NCI-H2029 treated with DMSO at 0.1 percent for 48 hours (cell line): ENCODE data around the gene CACNG4.

Experiments
- DNase-seq: peaks from one replicate; lab custom pipeline; 2025; lab: John Stamatoyannopoulos, UW

The CACNG4 gene

GRCh38 chr17:66963909-66964771, at the start of gene CACNG4:
TSS of gene CACNG4 (plus strand) at chr17:66964707. CDS start at chr17:66964912, 205 bp downstream.
- no peak for DNase-seq

- DNase-seq = no peak
These were observed 49.3 kb upstream of the CACNG4 start for GRCh38 chr17:66915204-66915611.

GRCh38 chr17:66915792-66916191, 48.7 kb upstream of the CACNG4 start:
- DNase-seq = no peak

GRCh38 chr17:66916946-66917345, 47.6 kb upstream of the CACNG4 start:
- no peak for DNase-seq

- no peak for DNase-seq
These were observed 45.6 kb upstream of the CACNG4 start for GRCh38 chr17:66918896-66919295.

GRCh38 chr17:66920435-66920834, 44.1 kb upstream of the CACNG4 start:
- no peak for DNase-seq

GRCh38 chr17:66920950-66921349, 43.6 kb upstream of the CACNG4 start:
- DNase-seq = no peak

- DNase-seq = no peak
These were observed 40.6 kb upstream of the CACNG4 start for GRCh38 chr17:66923886-66924285.

GRCh38 chr17:66925811-66926500, 38.6 kb upstream of the CACNG4 start:
- DNase-seq = no peak

- no peak for DNase-seq
These were observed 35.6 kb upstream of the CACNG4 start for GRCh38 chr17:66928949-66929348.

- DNase-seq = no peak
These were observed 34.9 kb upstream of the CACNG4 start for GRCh38 chr17:66929591-66929990.

- DNase-seq = no peak
These were observed 33.6 kb upstream of the CACNG4 start for GRCh38 chr17:66930933-66931332.

GRCh38 chr17:66932311-66932710, 32.2 kb upstream of the CACNG4 start:
- no peak for DNase-seq

- no peak for DNase-seq
These were observed 30.5 kb upstream of the CACNG4 start for GRCh38 chr17:66934040-66934439.

GRCh38 chr17:66935717-66936116, 28.8 kb upstream of the CACNG4 start:
- DNase-seq = no peak

- no peak for DNase-seq
These were observed 25.9 kb upstream of the CACNG4 start for GRCh38 chr17:66938656-66939055.

- no peak for DNase-seq
These were observed 24.9 kb upstream of the CACNG4 start for GRCh38 chr17:66939461-66940114.

- DNase-seq = no peak
These were observed 23.3 kb upstream of the CACNG4 start for GRCh38 chr17:66941249-66941648.

- DNase-seq = no peak
These were observed 22.6 kb upstream of the CACNG4 start for GRCh38 chr17:66941773-66942450.

GRCh38 chr17:66942451-66943264, 21.8 kb upstream of the CACNG4 start:
- DNase-seq = no peak

GRCh38 chr17:66943484-66943883, 21.0 kb upstream of the CACNG4 start:
- no peak for DNase-seq
